CD4-positive, alpha-beta T cell treated with Interleukin-15 for 4 hours (primary cell): ENCODE results near the gene WDR31.
"Not testable (repeated sequence)": the region's sequence is repeated elsewhere in the genome, so short reads cannot be mapped to it uniquely, and the experiment has no call there.

ENCODE experiments used
- DNase-seq: peaks from one replicate; pipeline ENCODE4 v3.0.0-alpha.2; 2020; ENCODE audit warnings: low spot score

The WDR31 gene

GRCh38 chr9:113368348-113368981 is 28.4 kb upstream of the WDR31 start:
- DNase-seq: no peak

GRCh38 chr9:113365652-113366051 is 25.6 kb upstream of the WDR31 start:
- not testable (repeated sequence) for DNase-seq

GRCh38 chr9:113364951-113365350 is 24.9 kb upstream of the WDR31 start:
- DNase-seq: no peak

GRCh38 chr9:113363336-113363735 is 23.3 kb upstream of the WDR31 start:
- no peak for DNase-seq

- no peak for DNase-seq
These were observed 21.4 kb upstream of the WDR31 start for GRCh38 chr9:113361304-113362018.

- DNase-seq: no peak
These were observed 20.3 kb upstream of the WDR31 start for GRCh38 chr9:113360242-113360842.

- no peak for DNase-seq
These were observed 19.3 kb upstream of the WDR31 start for GRCh38 chr9:113359385-113359784.

- no peak for DNase-seq
These were observed 16.7 kb upstream of the WDR31 start for GRCh38 chr9:113356686-113357292.

GRCh38 chr9:113355040-113355596 is 15.0 kb upstream of the WDR31 start:
- DNase-seq: no peak

- no peak for DNase-seq
These were observed 12.3 kb upstream of the WDR31 start for GRCh38 chr9:113352411-113352810.

GRCh38 chr9:113352006-113352405 is 11.9 kb upstream of the WDR31 start:
- DNase-seq: no peak

GRCh38 chr9:113350937-113351336 is 10.9 kb upstream of the WDR31 start:
- DNase-seq: no peak

- no peak for DNase-seq
These were observed 10.1 kb upstream of the WDR31 start for GRCh38 chr9:113350107-113350661.

- no peak for DNase-seq
These were observed 9.5 kb upstream of the WDR31 start, which contains the start of gene BSPRY for GRCh38 chr9:113349445-113350094. Gene BSPRY (plus strand): TSS chr9:113349541. CDS start chr9:113349580, 39 bp downstream.

GRCh38 chr9:113349066-113349444 is 9.0 kb upstream of the WDR31 start:
- DNase-seq: no peak

- no peak for DNase-seq
These were observed 8.4 kb upstream of the WDR31 start for GRCh38 chr9:113348437-113348836.

- DNase-seq: no peak
These were observed 5.6 kb upstream of the WDR31 start for GRCh38 chr9:113345671-113346070.

GRCh38 chr9:113345190-113345589 is 5.1 kb upstream of the WDR31 start:
- no peak for DNase-seq

GRCh38 chr9:113343732-113344231 is 3.7 kb upstream of the WDR31 start:
- no peak for DNase-seq

- DNase-seq: no peak
These were observed 1.8 kb upstream of the WDR31 start for GRCh38 chr9:113341712-113342410.

- DNase-seq: no peak
These were observed 2.4 kb downstream of the WDR31 start for GRCh38 chr9:113337714-113338113.
